GM12892 (cell line): ENCODE measurements around the gene LARP4B.

ENCODE experiments used
- POLR2A ChIP-seq: IDR thresholded peaks from 2 replicates; pipeline ENCODE4 v1.6.1; 2011; ENCODE audit warnings: low read depth, low read length, control low read depth
- POLR2AphosphoS5 ChIP-seq: IDR thresholded peaks from 2 replicates; pipeline ENCODE4 v1.6.1; 2011; ENCODE audit warnings: low read depth, low read length, control low read depth
- TAF1 ChIP-seq: IDR thresholded peaks from 2 replicates; pipeline ENCODE4 v1.6.1; 2011; ENCODE audit warnings: low read depth, mild to moderate bottlenecking, control low read depth, low read length, borderline replicate concordance

DNA sequence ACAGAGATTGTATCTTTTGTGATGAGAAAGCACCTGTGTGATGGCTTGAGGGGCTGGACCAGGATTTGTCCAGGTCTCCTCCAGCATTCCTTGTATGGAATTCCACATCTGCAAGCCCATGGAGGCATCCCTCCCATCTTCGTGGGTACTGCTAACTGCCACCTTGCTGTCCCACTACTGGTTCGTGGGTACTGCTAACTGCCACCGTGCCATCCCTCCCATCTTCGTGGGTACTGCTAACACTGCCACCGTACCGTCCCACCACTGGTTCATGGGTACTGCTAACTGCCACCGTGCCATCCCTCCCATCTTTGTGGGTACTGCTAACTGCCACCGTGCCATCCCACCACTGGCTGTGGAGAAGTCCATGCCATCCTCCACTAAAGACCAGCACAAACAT lies 111.7 kb downstream of the LARP4B start:
- TF ChIP-seq POLR2A (no peak), POLR2AphosphoS5 (no peak), TAF1 (no peak)
